ENCODE measurements around the gene NRF1.
"Not testable (repeated sequence)": the region's sequence is repeated elsewhere in the genome, so short reads cannot be mapped to it uniquely, and the experiment has no call there.

The NRF1 gene

GRCh38 chr7:129782818-129783583 lies 171.5 kb downstream of the NRF1 start:
- DNase-seq (ENCODE audit: low read depth, low spot score) = no peak

GRCh38 chr7:129783584-129783919 lies 172.0 kb downstream of the NRF1 start:
- no peak for DNase-seq (ENCODE audit: low read depth, low spot score)

- DNase-seq (ENCODE audit: low read depth, low spot score) = no peak
Observed at GRCh38 chr7:129784437-129784782, 172.9 kb downstream of the NRF1 start.

GRCh38 chr7:129784783-129785684 lies 173.5 kb downstream of the NRF1 start:
- DNase-seq (ENCODE audit: low read depth, low spot score) = no peak

GRCh38 chr7:129785685-129786514 lies 174.4 kb downstream of the NRF1 start:
- DNase-seq (ENCODE audit: low read depth, low spot score) = no peak

GRCh38 chr7:129786825-129787563 lies 175.5 kb downstream of the NRF1 start:
- DNase-seq (ENCODE audit: low read depth, low spot score) = no peak

GRCh38 chr7:129789000-129789399 lies 177.5 kb downstream of the NRF1 start:
- DNase-seq (ENCODE audit: low read depth, low spot score) = no peak

GRCh38 chr7:129789652-129790051 lies 178.1 kb downstream of the NRF1 start:
- DNase-seq (ENCODE audit: low read depth, low spot score) = no peak

GRCh38 chr7:129790136-129790535 lies 178.6 kb downstream of the NRF1 start:
- no peak for DNase-seq (ENCODE audit: low read depth, low spot score)

GRCh38 chr7:129792721-129793120 lies 181.2 kb downstream of the NRF1 start:
- DNase-seq (ENCODE audit: low read depth, low spot score) = no peak

GRCh38 chr7:129793506-129794310 lies 182.2 kb downstream of the NRF1 start:
- DNase-seq (ENCODE audit: low read depth, low spot score) = no peak

- not testable (repeated sequence) for DNase-seq (ENCODE audit: low read depth, low spot score)
Observed at GRCh38 chr7:129794461-129794860, 182.9 kb downstream of the NRF1 start.

- no peak for DNase-seq (ENCODE audit: low read depth, low spot score)
Observed at GRCh38 chr7:129796186-129796775, 184.8 kb downstream of the NRF1 start.

- no peak for DNase-seq (ENCODE audit: low read depth, low spot score)
Observed at GRCh38 chr7:129797214-129797789, 185.8 kb downstream of the NRF1 start.

GRCh38 chr7:129798616-129799349 lies 187.3 kb downstream of the NRF1 start:
- no peak for DNase-seq (ENCODE audit: low read depth, low spot score)

GRCh38 chr7:129799350-129799955 lies 187.9 kb downstream of the NRF1 start:
- DNase-seq (ENCODE audit: low read depth, low spot score) = no peak

GRCh38 chr7:129800901-129801300 lies 189.4 kb downstream of the NRF1 start:
- no peak for DNase-seq (ENCODE audit: low read depth, low spot score)

- DNase-seq (ENCODE audit: low read depth, low spot score) = no peak
Observed at GRCh38 chr7:129801882-129802281, 190.4 kb downstream of the NRF1 start.
